ENCODE measurements around the gene PPP2R3A.

Gene PPP2R3A

GRCh38 chr3:135922903-135923250 is 42.7 kb upstream of the PPP2R3A start:
- H3K9me2 ChIP-seq (replicated peaks; ENCODE audit: insufficient read depth, low read length), result no peaks in the 10 kb centered on the region
- no peak overlapping the region for H3K4me3 ChIP-seq (ENCODE audit: low read length)
- no peak overlapping the region for H3K4me2 ChIP-seq (ENCODE audit: low read depth, low read length)
- H3K36me3 ChIP-seq (replicated peaks; ENCODE audit: insufficient read depth, low read length), result no peaks in the 10 kb centered on the region
- H3K4me1 ChIP-seq (ENCODE audit: low read length), result no peaks in the 10 kb centered on the region
- no peaks in the 10 kb centered on the region for H3F3A ChIP-seq (ENCODE audit: insufficient read depth, low read length)
- no peaks in the 10 kb centered on the region for H3K27me3 ChIP-seq (replicated peaks; ENCODE audit: insufficient read depth, low read length)
- no peak for DNase-seq
- no peaks in the 10 kb centered on the region for H4K20me1 ChIP-seq (ENCODE audit: insufficient read depth, low read length)
- no peak overlapping the region for H2AFZ ChIP-seq (ENCODE audit: low read length)
- no peak overlapping the region for H3K27ac ChIP-seq (ENCODE audit: low read length)
- TF ChIP-seq EZH2 (optimal IDR thresholded peaks at IDR 0.05; ENCODE audit: low read depth, low read length) (no peak), CTCF (IDR thresholded peaks at IDR 0.05; ENCODE audit: low read length) (no peak), EZH2phosphoT487 (IDR thresholded peaks at IDR 0.05; ENCODE audit: low read length) (no peak)
- no peak overlapping the region for H3K9ac ChIP-seq (ENCODE audit: low read length)
- no peaks in the 10 kb centered on the region for H3K9me3 ChIP-seq (replicated peaks; ENCODE audit: insufficient read depth, low read length)
- H3K79me2 ChIP-seq (ENCODE audit: low read length), result no peaks in the 10 kb centered on the region

- Histone ChIP-seq H2AFZ (ENCODE audit: low read length) (no peak overlapping the region), H3K27ac (ENCODE audit: low read length) (no peak overlapping the region), H4K20me1 (ENCODE audit: insufficient read depth, low read length) (no peaks in the 10 kb centered on the region), H3K36me3 (replicated peaks; ENCODE audit: insufficient read depth, low read length) (no peaks in the 10 kb centered on the region), H3K27me3 (replicated peaks; ENCODE audit: insufficient read depth, low read length) (no peaks in the 10 kb centered on the region), H3K9me3 (replicated peaks; ENCODE audit: insufficient read depth, low read length) (no peaks in the 10 kb centered on the region), H3K4me2 (ENCODE audit: low read depth, low read length) (no peak overlapping the region), H3K4me3 (ENCODE audit: low read length) (no peak overlapping the region), H3K9me2 (replicated peaks; ENCODE audit: insufficient read depth, low read length) (no peaks in the 10 kb centered on the region), H3K4me1 (ENCODE audit: low read length) (no peaks in the 10 kb centered on the region), H3K79me2 (ENCODE audit: low read length) (no peaks in the 10 kb centered on the region), H3K9ac (ENCODE audit: low read length) (no peak overlapping the region), H3F3A (ENCODE audit: insufficient read depth, low read length) (no peaks in the 10 kb centered on the region)
- DNase-seq, result no peak
- TF ChIP-seq EZH2phosphoT487 (IDR thresholded peaks at IDR 0.05; ENCODE audit: low read length) (no peak), EZH2 (optimal IDR thresholded peaks at IDR 0.05; ENCODE audit: low read depth, low read length) (no peak), CTCF (IDR thresholded peaks at IDR 0.05; ENCODE audit: low read length) (no peak)
Observed at GRCh38 chr3:135924506-135924905, 41.0 kb upstream of the PPP2R3A start.

DNA sequence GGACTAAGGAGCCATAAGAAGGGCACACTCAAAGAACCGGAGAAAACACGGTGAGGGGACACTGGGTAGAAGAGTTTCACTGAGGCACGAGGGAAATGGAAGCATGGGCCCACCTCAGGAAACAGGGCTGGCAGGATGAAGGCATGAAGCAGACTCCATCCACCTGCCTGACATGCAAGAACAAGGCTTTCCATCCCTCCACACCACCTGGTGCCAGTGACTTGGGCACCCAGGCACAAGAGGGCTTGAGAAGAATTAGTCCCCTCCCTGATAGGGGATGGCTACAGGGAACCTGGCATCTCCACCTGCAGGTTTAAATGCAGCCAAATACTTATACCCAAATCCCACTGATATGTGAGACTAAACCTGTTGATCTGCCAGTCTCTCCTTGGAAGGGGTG is 38.9 kb upstream of the PPP2R3A start:
- H3K9me3 ChIP-seq (replicated peaks; ENCODE audit: insufficient read depth, low read length), result no peaks in the 10 kb centered on the region
- no peak overlapping the region for H3K4me3 ChIP-seq (ENCODE audit: low read length)
- no peak overlapping the region for H3K27ac ChIP-seq (ENCODE audit: low read length)
- H4K20me1 ChIP-seq (ENCODE audit: insufficient read depth, low read length), result no peaks in the 10 kb centered on the region
- no peaks in the 10 kb centered on the region for H3K9me2 ChIP-seq (replicated peaks; ENCODE audit: insufficient read depth, low read length)
- no peaks in the 10 kb centered on the region for H3K36me3 ChIP-seq (replicated peaks; ENCODE audit: insufficient read depth, low read length)
- no peaks in the 10 kb centered on the region for H3F3A ChIP-seq (ENCODE audit: insufficient read depth, low read length)
- no peak overlapping the region for H2AFZ ChIP-seq (ENCODE audit: low read length)
- no peak for DNase-seq
- H3K4me1 ChIP-seq (ENCODE audit: low read length), result no peaks in the 10 kb centered on the region
- no peak overlapping the region for H3K9ac ChIP-seq (ENCODE audit: low read length)
- TF ChIP-seq EZH2 (optimal IDR thresholded peaks at IDR 0.05; ENCODE audit: low read depth, low read length), result no peak
- no peak for TF ChIP-seq EZH2phosphoT487 (IDR thresholded peaks at IDR 0.05; ENCODE audit: low read length)
- TF ChIP-seq CTCF (IDR thresholded peaks at IDR 0.05; ENCODE audit: low read length), result no peak
- H3K79me2 ChIP-seq (ENCODE audit: low read length), result no peaks in the 10 kb centered on the region
- H3K27me3 ChIP-seq (replicated peaks; ENCODE audit: insufficient read depth, low read length), result no peaks in the 10 kb centered on the region
- H3K4me2 ChIP-seq (ENCODE audit: low read depth, low read length), result no peak overlapping the region
